DMS79 treated with DMSO at 0.1 percent for 48 hours (cell line): ENCODE results near the gene TMEM129.
"Not testable (repeated sequence)": the region's sequence is repeated elsewhere in the genome, so short reads cannot be mapped to it uniquely, and the experiment has no call there.

Experiments
- DNase-seq: peaks from one replicate; lab custom pipeline; 2025; lab: John Stamatoyannopoulos, UW

TMEM129 gene

GRCh38 chr4:1721666-1722550 lies 785 bp upstream of the TMEM129 start:
- DNase-seq = no peak

- DNase-seq = no peak
Measured at GRCh38 chr4:1720163-1720983, 750 bp downstream of the TMEM129 start.

- DNase-seq = no peak
Measured at GRCh38 chr4:1718095-1718850, 2.9 kb downstream of the TMEM129 start.

- no peak for DNase-seq
Measured at GRCh38 chr4:1717129-1718094, 3.7 kb downstream of the TMEM129 start.

- DNase-seq = no peak
Measured at GRCh38 chr4:1716065-1716945, 4.8 kb downstream of the TMEM129 start.

- DNase-seq = no peak
Measured at GRCh38 chr4:1715002-1715758, 5.9 kb downstream of the TMEM129 start.

GRCh38 chr4:1714303-1715001 lies 6.7 kb downstream of the TMEM129 start:
- DNase-seq = no peak

- no peak for DNase-seq
Measured at GRCh38 chr4:1713003-1713851, 7.9 kb downstream of the TMEM129 start.

- DNase-seq = peak; percentile 79
Measured at GRCh38 chr4:1712216-1713002, 8.7 kb downstream of the TMEM129 start, which contains the start of gene SLBP. SLBP (minus strand) TSS chr4:1712319; CDS start chr4:1712188, 131 bp downstream.

- no peak for DNase-seq
Measured at GRCh38 chr4:1711571-1712215, 9.4 kb downstream of the TMEM129 start.

- DNase-seq = no peak
Measured at GRCh38 chr4:1711055-1711570, 10.0 kb downstream of the TMEM129 start.

- no peak for DNase-seq
Measured at GRCh38 chr4:1708581-1708980, 12.5 kb downstream of the TMEM129 start.

- no peak for DNase-seq
Measured at GRCh38 chr4:1706358-1706757, 14.8 kb downstream of the TMEM129 start.

- DNase-seq = no peak
Measured at GRCh38 chr4:1705732-1706131, 15.4 kb downstream of the TMEM129 start.

GRCh38 chr4:1703867-1704266 lies 17.3 kb downstream of the TMEM129 start:
- DNase-seq = no peak

- not testable (repeated sequence) for DNase-seq
Measured at GRCh38 chr4:1701671-1702070, 19.5 kb downstream of the TMEM129 start.
